Measurements from ENCODE around the gene PLA2G2A.
"Not testable (repeated sequence)": the region's sequence is repeated elsewhere in the genome, so short reads cannot be mapped to it uniquely, and the experiment has no call there.

PLA2G2A gene

GRCh38 chr1:19971664-19972063 is 7.8 kb downstream of the PLA2G2A start:
- DNase-seq: no peak

GRCh38 chr1:19969898-19970660 is 9.3 kb downstream of the PLA2G2A start:
- DNase-seq: no peak

DNA sequence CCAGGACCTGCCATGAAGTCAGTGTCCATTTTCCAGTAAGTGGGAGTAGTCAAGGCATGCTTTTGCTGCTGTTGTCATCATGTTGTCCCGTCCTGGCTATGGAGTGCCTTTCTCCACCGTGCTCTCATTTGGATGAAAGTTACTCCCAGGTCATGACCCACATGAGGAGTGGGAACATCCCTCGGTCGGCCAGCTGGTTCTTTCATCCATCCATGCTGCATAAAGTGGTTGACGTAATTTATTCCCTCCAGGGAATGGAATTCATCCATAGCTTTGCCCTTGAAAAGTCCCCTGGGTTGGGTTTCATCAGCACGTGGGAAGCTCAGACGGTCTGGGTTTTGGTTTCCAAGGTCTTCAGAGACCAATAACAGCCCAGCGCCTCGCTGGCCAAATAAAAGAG is 11.6 kb downstream of the PLA2G2A start:
- no peak for DNase-seq

- DNase-seq: no peak
These were observed 14.9 kb downstream of the PLA2G2A start for GRCh38 chr1:19964542-19964941.

DNA sequence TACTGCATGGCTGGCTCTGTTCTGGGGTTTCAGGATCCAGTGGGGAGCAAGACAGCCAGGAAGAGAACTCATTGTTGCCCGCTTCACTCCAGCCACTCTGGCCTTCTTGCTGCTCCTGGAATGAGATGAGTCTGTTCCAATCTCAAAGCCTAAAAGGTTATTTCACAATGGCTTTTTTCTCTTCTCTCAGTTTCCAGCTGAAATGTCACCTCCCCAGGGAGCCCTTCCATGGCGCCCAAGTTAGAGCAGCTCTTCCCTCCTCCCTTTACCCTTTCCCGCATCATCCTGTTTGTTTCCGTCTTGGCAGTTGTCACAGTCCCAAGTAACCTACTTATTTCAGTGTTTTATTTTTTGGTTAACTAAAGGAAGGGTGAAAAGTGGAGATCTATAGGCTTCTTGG is 15.8 kb downstream of the PLA2G2A start:
- DNase-seq: no peak

GRCh38 chr1:19960591-19960990 is 18.8 kb downstream of the PLA2G2A start:
- DNase-seq: no peak

DNA sequence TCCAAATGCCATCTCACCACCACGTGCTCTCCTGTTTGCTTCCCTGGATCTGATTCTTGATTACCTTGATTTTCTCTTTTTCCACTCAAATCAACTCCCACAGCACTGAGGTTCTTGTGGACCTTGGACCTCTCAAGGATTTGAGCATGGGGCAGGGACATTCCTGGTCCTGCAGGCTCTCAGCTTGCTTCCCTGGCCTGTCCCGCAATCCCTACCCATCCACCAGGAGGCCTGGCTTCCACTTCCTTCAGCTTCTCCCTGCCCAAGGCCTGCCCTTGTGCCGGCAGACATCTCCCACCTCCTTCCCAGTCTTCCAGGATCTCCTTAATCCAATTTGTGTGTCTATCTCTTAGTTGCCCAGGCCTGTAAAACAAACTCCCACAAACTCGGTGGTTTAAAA is 21.6 kb downstream of the PLA2G2A start:
- no peak for DNase-seq

DNA sequence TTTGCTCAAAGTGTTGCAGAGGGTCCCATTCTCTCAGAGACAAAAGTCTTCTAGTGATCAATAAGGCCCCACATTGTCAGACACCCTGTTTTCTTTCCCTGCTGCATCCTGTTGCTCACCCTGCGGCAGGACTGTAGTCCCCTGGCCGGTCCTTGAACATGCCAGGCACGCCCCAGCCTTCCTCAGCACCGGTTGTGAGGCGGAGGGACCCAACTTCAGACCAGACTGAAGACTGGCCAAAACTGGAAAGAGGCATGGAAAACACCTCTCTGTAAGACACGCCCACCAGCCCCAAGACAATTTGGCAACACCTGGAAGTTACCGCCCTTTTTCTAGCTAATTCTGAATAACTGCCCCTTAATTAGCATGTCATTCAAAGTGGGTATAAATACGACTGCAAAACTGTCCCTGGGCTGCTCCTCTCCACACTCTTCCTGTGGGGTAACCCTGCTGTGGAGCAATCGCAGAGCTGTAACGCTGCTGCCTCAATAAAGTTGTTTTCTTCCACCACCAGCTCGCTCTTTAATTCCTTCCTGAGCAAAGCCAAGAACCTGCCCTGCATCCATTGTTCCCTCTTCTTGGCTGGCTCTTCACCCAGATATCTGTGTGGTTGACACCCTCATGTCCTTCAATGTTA is 23.8 kb downstream of the PLA2G2A start:
- no peak for DNase-seq

DNA sequence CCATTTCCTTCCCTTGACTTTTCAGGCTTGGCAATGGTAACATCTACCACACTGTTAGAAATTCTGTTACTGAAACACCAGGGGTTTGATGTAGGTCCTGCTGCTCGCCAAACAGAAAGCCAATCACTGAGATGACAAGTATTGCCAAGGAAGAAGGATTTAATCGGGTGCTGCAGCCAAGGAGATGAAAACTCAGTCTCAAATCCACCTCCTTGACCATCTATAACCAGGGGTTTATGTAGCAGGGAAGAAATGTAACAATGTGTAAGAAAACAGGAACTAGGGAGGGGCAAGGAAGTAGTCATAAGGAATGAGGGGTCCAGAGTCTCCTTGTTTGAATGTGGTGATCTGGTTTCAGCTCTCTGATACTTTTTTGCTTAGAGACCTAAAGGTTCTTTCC is 25.4 kb downstream of the PLA2G2A start:
- DNase-seq: no peak

DNA sequence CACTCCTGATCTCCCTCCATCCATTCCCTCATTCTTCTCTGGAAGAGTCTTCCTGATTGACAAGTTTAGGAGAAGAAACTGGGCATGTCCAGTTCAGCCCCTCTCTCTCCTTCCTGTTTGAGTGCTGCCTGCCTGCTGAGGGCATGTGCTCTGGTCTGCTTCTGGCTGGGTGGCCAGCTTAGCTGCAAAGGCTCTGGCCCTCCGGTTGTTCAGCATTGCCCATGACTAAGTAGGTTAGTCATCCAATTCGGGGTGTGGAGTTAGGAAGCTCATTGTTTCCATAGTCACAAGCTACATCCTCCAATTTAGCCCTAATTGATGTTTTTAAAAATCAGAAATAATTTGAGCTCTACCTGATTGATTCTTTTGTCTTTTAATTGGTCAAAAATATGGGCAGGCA is 30.4 kb downstream of the PLA2G2A start:
- DNase-seq: no peak

DNA sequence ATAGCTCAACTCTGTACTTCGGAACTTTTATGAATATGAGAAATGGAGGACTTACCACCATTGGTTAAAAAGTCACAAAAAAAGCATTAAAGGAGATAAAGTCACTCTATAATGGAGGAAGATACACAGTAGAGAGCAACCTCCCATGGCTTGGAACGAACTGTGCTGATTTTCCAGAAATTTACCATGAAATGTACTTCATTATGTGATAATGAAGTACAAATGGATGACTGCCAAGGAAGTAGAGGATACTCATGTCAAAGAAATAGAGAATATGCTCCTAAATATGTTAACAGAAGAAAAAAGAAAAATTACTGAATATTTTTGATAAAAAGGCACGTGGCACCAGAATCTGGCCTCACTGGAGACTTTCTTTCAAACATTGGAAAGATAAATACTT is 32.4 kb downstream of the PLA2G2A start:
- DNase-seq: no peak

GRCh38 chr1:19946331-19946751 is 33.1 kb downstream of the PLA2G2A start:
- no peak for DNase-seq

DNA sequence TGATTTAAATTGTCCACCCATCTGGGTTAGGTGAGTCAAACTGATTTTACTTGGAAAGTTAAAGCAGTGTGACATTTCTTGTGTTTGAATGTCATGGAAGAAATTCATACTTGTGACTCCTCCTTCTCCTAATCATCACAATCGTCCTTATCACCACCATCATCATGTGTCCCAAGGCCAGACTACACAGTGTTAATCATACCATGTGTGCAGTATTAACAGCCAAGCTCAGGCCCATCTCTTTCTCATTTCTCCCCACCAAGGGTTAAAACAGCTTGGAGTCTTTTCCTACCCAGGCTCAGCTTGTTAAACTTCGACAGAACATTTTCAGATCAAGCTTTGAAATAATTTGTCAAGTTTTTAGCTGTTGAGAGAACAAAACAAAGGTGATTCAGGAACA is 33.5 kb downstream of the PLA2G2A start:
- DNase-seq: no peak

DNA sequence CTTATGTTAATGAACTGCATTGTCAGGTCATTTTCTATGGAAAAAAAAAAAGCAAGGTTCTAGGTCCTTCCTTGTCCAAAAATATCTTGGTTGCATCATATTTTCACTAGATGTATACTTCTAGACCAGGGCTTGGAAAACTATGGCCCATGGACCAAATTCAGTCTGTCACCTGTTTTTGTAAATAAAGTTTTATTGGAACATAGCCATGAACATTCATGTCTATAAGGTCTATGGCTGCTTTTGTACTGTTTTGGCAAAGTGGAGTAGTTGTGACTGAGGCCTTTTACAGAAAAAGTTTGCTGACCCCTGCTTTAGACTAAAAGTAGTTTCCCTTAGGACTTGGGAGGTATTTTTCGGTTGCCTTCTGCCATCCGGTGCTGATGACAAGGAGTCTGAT is 36.8 kb downstream of the PLA2G2A start:
- DNase-seq: no peak

DNA sequence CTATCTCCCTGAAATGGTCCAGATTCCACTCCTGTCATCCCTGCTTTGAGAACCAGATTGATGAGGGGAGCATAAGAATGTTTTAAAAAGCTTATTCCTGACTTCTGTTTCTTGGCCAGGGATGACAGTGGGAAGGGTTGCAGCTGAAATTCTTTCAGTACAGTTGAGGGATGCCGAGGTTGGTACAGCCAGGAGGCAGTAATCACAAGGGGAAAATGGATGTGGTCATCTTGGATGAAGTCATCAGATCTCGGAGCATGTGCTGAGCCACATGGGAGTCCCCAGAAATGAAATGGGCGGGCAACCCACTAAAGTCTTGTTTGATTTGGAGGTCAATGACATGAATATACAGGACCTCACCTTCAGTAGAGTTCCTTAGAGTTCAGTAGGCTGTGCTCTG is 37.3 kb downstream of the PLA2G2A start:
- DNase-seq: no peak

DNA sequence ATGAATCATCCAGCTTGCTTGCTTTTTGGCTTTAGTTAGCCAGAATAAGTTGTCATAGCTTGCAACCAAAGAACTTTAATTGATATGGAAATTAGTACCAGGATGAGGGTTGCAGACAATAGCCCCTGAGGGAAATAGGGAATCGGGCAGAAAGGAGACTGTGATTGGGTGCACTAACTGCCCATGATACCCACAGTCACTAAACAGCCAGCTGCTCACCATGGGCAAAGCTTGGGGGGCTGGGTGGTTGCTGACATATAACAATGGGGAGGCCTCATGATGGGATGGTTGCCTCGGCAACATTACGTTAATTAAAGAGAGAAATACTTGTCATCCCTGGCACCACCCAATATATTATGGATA is 38.2 kb downstream of the PLA2G2A start:
- no peak for DNase-seq

GRCh38 chr1:19940486-19941205 is 38.8 kb downstream of the PLA2G2A start:
- no peak for DNase-seq

DNA sequence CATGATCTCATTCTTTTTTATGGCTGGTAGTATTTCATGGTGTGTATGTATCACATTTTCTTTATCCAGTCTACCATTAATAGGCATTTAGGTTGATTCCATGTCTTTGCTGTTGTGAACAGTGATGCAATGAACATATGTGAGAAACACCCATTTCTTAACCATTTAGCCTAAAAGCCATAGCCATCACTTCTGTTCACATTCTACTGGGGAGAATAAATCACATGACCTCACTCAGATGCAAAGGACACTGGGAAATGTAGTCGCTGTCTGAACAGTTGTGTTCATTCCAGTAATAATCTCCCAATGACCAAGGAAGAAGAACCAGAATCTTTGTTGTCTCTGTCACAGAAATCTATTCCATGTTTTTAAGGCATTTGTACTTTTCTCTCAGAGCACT is 40.9 kb downstream of the PLA2G2A start:
- no peak for DNase-seq

- no peak for DNase-seq
These were observed 43.2 kb downstream of the PLA2G2A start for GRCh38 chr1:19936061-19936750.

- DNase-seq: no peak
These were observed 45.1 kb downstream of the PLA2G2A start for GRCh38 chr1:19934336-19934735.

- DNase-seq: no peak
These were observed 46.6 kb downstream of the PLA2G2A start for GRCh38 chr1:19932866-19933265.

DNA sequence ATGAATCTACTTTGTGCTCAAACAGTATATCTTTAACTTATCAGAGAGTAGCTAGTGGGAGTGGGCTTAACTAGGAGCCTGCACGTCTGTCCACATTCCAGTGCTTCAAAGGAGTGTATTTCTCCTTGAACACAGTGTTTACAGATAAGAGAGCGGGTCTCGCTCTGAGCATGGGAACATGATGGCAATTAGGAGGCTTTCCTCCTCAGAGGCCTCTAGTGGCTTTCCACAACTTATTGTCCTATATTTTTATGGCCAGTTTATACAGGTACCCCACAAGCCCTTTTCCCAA is 52.3 kb downstream of the PLA2G2A start:
- DNase-seq: not testable (repeated sequence)

GRCh38 chr1:19926296-19927129 is 52.9 kb downstream of the PLA2G2A start:
- DNase-seq: no peak

Measured in activated naive CD4-positive, alpha-beta T cell (primary cell).